ENCODE data around the gene MLH3.

GRCh38 chr14:74985028-74985310, 66.3 kb downstream of the MLH3 start:
- TF ChIP-seq CTCF (IDR thresholded peaks at IDR 0.05; ENCODE audit: poor library complexity, severe bottlenecking) (no peak), POLR2AphosphoS5 (IDR thresholded peaks at IDR 0.05) (no peak), EP300 (conservative IDR thresholded peaks at IDR 0.05; ENCODE audit: poor library complexity, severe bottlenecking) (no peak), REST (IDR thresholded peaks at IDR 0.05; ENCODE audit: borderline replicate concordance) (no peak), TAF1 (IDR thresholded peaks at IDR 0.05; ENCODE audit: low read depth) (no peak)

All from neural cell (in vitro differentiated cells).